Measurements from ENCODE around the gene CANT1.

DNA sequence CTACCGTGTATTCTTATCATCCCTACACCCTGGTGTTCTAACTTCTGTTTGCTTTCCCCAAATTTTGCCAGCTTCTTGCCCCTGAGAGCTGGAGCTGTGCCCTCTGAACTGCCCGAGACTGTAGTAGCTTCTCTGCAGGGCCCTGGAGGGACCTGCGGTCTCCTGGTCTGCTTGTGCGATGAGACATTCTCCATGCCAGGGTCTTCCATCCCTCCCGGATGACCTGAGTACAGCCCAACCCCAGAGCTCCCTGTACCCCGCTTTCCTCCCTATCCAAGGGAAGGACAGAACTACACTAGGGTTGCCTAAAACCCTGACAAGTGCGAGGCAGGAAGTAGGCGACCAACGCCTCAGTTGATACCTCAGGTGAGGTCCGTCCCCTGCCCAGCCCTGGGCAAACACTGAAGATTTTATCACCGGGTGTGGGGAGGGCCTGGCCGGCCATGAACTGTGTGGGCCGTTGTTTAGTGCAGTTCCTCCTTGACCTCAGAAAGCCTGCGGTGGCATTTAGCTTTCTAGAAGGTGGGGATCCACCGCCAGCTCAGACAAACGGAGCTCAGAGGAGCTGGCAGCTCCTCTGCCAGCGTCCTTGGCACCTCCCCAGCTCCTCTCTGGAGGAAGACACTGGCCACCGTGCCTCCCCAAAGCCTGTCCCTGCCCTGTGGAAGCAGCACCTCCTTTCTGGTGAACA lies 13.7 kb downstream of the CANT1 start:
- TF ChIP-seq, protein P1, sequence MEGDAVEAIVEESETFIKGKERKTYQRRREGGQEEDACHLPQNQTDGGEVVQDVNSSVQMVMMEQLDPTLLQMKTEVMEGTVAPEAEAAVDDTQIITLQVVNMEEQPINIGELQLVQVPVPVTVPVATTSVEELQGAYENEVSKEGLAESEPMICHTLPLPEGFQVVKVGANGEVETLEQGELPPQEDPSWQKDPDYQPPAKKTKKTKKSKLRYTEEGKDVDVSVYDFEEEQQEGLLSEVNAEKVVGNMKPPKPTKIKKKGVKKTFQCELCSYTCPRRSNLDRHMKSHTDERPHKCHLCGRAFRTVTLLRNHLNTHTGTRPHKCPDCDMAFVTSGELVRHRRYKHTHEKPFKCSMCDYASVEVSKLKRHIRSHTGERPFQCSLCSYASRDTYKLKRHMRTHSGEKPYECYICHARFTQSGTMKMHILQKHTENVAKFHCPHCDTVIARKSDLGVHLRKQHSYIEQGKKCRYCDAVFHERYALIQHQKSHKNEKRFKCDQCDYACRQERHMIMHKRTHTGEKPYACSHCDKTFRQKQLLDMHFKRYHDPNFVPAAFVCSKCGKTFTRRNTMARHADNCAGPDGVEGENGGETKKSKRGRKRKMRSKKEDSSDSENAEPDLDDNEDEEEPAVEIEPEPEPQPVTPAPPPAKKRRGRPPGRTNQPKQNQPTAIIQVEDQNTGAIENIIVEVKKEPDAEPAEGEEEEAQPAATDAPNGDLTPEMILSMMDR (IDR thresholded peaks at IDR 0.05) = no peak
- TF ChIP-seq POLR2A (IDR thresholded peaks at IDR 0.05) = no peak
